Activated CD4-positive, alpha-beta T cell treated with anti-CD3 and anti-CD28 coated beads, Interleukin-2, Interleukin-6, amounts not matched to agents 100 ng/mL and 50 ng/mL, durations not matched to agents 16 hours and 8 hours (primary cell): Measurements from ENCODE around the gene RNPEPL1.

ENCODE experiments used
- DNase-seq: peaks from one replicate; pipeline ENCODE4 v3.0.0-alpha.2; 2020

Gene RNPEPL1

DNA sequence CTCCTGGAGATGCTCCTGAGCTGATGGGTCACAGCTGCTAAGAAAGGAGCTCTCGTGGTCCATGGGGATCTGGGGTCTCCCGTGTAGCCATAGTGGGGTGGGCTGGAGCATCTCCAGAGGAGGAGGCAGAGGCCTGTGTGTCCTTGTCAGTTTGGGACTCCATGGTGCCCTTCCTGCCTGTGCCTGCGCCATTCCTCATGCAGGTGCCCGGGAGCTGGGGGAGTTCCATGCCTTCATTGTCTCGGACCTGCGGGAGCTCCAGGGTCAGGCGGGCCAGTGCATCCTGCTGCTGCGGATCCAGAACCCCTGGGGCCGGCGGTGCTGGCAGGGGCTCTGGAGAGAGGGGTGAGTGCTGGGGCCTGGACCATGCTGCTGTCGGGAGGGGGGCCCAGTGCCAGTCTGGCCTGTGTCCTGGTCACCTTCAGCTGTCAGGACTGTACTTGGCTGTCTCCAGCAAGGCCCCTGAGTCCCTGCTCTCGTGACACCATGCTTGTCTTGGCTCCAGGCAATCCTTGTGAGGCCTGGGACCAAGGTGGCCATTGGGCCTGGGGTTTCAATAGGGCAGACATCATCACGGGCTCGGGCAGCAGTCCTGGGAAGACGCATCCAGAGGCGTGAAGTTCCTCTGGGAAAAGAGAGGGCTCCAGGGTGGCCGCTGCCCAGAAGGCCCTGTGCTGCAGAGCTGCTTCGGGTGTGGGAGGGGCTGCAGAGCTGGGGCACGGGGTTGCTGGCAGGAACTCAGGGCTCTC is 25.6 kb downstream of the RNPEPL1 start:
- DNase-seq: no peak

DNA sequence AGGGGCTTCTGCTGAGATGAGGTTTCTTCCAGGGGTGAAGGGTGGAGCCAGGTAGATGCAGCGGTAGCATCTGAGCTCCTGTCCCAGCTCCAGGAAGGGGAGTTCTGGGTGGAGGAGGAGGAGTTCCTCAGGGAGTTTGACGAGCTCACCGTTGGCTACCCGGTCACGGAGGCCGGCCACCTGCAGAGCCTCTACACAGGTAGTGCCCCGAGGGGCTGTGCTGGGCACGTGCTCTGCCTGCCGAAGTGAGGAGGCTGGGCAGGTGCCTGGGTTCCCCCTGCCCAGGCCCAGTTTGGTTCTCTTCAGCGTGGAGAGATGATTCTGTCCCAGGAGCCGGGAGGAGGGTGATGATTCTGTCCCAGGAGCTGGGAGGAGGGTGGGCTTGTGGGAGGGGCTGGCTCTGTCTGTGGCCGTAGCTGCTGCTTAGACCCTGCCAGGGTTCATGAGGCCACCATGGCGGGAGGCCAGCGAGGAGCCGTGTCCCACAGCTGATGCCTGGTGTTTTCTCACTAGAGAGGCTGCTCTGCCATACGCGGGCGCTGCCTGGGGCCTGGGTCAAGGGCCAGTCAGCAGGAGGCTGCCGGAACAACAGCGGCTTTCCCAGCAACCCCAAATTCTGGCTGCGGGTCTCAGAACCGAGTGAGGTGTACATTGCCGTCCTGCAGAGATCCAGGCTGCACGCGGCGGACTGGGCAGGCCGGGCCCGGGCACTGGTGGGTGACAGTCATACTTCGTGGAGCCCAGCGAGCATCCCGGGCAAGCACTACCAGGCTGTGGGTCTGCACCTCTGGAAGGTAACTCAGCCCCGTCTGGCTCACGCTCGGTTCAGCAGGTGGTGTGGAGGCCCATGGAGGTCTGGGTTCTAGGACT is 26.5 kb downstream of the RNPEPL1 start:
- no peak for DNase-seq

DNA sequence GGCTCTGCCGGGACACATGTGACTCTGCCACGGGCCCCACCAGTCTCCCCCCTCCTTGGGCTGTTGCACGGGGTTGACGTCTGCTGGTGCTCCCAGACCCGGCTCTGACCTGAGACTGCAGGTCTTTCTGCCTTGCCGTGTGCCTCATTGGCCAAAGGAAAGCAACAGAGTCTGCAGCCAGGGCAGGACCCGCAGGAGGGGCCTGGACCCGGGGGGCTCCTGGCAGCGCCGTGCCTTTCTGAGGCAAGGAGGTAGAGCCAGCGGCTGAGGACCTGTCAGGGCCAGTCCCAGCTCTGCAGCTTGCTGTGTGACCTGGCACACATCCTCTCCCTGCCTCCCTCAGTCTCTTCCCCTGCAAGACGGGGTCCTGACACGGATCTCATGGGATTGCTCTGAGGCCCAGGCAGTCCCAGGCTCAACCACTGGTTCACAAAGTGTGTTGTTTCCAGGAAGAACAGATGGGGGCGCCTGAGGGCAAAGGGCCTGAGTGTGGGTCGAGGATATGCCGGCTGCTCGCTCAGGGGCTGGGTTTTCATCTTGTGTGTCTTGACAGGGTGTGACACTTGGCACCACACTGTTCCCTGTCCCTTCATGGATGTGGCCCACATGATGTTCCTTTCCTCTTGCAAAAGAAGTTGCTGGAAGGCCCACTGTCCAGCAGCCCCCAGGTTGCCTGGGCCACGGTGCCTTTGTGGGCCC is 27.2 kb downstream of the RNPEPL1 start:
- peak; percentile 58 for DNase-seq

DNA sequence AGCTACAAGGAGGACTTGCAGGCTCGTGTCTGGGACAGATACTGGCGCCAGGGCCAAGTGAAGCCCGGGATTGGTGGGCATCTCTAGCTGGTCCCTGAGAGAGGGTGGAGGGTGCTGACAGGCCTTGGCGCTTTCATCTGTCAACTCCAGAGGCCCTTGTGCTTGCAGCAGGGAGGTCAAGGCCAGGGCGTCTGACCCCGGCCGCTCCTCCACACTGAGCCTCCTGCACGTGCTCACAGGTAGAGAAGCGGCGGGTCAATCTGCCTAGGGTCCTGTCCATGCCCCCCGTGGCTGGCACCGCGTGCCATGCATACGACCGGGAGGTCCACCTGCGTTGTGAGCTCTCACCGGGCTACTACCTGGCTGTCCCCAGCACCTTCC is 27.8 kb downstream of the RNPEPL1 start:
- no peak for DNase-seq

DNA sequence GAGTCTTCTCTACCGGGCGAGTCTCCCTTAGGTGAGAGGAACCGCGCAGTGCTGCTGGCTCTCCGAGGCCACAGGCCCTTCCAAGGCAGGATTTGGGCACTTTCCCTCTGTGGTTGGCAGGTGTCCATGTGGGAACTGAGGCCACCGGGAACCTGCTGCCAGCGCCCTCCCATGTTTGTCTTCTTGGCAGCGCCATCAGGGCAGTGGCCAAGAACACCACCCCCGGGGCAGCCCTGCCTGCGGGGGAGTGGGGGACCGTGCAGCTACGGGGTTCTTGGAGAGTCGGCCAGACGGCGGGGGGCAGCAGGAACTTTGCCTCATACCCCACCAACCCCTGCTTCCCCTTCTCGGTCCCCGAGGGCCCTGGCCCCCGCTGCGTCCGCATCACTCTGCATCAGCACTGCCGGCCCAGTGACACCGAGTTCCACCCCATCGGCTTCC is 28.2 kb downstream of the RNPEPL1 start:
- DNase-seq: no peak

DNA sequence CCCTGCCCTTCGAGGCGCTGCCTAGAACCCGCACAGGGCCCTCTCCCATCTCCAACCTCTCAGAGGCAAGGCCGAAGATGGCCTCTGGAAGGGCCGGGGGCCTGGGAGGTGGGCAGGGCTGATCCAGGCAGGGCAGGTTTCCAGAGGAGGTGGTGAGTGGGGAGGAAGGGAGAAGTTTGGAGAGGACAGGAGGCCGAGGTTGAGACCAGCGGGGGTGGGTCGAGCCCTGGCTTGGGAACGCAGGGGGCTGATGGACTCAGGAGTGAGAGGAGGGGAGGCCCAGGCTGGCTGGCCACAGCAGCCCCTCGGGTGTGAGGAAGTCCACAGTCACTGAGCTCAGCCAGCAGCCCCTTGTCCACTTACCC is 28.8 kb downstream of the RNPEPL1 start:
- no peak for DNase-seq

DNA sequence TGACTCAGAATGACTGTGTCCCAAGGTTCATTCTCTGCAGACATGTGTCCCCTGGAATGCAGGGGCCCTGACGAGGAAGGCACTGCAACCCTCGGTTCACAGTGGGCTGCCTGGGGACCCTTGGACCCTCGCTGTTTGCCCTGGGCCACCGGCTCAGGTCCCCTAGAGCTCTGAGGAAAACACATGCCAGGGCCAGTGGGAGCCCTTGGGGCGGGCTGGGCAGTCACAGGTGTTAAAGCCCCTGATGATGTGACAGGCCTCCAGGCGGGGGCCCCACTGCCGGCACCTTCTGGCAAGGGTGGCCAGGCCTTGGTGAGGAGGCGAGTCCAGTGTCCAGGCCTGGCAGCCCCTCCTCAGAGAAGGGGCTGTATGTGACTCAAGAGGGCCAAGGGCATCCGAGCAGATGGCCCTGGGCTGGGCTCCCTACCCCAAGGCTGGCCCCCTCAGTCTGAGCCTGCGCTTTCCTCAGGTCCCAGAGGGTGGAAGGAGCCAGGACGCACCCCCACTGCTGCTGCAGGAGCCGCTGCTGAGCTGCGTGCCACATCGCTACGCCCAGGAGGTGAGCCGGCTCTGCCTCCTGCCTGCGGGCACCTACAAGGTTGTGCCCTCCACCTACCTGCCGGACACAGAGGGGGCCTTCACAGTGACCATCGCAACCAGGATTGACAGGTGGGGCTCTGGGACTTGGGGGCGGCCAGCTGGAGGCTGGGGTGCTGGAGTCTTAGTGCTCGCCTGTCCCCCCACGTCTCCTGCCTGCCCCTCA is 29.3 kb downstream of the RNPEPL1 start:
- DNase-seq: no peak

DNA sequence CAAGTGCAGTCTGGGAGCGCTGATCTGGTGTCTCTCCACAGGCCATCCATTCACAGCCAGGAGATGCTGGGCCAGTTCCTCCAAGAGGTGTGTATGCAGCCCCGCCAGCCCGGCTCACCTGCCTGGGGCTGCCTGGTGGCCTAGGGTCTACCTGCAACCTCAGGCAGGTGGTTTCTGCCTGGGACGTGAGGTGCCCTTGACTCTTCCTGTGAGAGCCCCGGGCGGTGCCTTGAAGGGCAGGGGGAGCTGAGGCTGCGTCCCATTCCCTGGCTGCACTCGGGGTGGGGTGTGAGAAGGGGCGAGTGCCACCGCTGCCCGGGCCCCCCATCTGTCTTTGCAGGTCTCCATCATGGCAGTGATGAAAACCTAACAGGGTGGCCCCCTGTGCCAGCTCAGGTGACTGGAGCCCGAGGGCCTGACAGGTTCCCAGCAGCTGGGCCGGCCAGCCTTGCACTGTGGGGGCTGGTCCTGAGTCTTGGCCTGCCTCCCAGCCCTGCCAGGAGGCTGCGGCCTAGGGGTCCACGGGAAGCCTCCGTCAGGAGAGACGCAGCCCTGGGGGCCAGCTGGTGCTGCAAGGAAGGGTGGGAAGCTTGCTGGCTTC is 30.1 kb downstream of the RNPEPL1 start:
- no peak for DNase-seq

DNA sequence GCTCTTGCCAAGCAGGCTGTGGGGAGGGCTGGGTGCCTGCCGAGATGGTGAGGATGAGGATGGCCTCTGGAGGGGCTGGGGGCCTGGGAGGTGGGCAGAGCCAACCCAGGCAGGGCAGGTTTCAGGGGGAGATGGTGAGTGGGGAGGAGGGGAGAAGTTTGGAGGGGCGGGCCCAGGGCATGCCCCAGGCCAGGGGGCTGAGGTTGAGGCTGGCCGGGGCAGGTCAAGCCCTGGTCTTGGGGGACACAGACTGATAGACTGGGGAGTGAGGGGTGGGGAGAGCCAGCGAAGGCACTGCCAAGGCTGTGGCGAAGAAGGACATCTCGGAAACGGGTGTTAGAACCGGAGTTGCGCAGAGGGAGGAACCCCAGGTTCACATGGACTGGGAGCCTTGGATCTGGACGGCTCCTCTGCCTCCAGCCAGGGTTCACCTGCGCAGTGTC is 30.9 kb downstream of the RNPEPL1 start:
- no peak for DNase-seq

DNA sequence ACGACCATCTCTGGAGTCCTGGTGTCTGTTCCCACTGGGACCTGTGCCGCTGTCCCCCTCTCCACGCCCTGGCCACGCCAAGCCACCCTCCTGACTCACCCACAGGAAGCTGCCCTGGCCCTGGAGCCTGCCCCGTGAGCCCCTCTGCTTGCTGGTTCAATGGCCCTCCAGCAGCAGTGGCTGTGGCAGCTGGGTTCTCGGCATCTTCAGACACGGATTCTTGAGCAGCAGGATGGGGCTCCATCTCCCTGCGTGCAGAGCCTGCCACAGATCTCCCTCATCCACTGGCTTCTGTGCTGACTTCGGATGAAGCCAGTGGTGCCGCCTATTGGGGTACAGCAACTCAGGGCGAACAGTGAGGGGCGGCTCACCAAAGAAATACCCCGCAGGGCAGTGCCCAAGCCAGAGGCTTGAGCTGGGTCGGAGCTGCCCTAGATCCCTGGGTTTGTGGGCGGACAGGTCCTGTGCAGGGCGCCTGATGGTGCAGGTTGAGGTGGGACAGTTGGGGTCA is 32.2 kb downstream of the RNPEPL1 start:
- DNase-seq: no peak

DNA sequence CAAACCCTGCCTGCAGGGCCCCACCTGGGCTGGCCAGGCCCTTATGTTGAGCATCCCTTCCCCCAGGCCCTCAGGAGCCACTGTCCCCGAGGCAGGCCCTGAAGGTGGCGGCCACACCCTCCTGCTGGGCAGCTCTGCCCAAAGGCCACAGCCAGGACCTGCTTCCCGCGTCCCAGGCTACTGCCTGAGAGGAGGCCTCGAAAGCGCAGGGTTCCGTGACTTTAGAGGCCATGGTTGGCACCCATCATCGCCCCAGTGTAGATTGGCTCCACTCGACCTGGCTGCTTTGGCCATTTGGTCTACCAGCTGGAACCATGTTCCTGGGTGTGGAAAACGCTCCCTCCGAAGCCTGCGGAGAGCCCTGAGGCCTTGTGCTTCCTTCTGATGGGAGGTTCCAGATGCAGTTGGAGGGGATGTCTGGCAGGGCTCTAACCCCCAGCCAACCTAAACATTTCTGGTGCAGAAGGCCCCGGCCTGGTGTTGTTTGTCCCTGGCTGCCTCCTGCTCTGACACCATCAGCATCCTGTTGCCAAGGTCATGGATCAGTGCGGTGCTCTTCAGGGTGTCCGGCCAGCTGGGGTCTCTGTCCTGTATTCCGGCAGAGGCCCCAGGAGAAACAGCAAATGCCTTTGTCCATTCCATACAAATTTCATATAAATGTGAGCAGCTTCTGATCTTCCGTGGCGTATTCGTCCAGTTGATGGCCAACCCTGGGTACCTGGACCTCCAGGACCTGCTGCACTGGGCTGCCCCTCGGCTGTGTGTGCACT is 33.0 kb downstream of the RNPEPL1 start:
- DNase-seq: no peak

DNA sequence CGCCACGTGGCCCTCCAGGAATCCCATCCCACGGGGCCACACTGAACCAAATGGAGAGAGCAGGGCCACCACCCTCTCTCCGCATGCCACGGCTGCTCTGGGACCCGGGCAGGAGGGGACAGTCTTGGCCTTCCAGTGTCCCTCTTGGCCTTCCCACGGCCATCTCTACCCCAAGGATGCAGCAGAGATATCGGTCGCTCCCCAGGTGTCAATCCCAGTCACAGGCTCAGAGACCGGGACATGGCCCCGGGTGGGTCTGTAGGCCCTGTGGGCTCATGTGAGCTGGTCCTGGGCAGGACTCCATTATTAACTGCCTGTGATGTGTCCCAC is 33.5 kb downstream of the RNPEPL1 start:
- DNase-seq: no peak

DNA sequence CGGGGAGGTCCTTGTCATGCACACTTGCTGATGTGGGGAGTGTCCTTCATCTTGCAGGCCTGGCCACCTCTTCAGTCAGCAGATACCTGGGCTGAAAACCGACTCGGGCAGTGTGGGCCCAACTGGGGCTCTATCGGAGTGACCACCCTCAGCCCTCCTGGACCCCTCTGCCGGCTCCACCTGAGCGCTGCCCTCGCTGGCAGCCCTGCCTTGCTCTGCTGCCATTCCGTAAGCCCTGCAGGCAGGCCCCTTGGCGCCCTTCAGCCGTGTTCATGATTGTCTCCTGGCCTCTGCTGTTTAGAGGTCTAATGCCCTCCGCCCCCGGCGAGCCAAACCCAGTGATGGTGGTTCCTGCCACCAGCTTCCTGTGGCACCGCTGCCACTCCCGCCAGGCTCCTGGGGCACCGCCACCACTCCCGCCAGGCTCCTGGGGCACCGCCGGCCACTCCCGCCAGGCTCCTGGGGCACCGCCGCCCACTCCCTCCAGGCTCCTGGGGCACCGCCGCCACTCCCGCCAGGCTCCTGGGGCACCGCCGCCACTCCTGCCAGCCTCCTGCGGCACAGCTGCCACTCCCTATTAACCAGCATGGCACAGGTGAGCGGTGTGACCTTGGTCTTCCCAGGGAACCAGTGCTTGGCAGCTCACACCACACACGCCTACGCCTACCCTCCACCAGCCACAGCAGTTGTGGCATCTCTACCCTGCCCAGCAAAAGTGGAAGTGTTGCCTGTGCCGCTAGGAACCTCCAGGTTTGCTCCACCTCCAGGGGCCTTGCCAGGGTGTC is 34.2 kb downstream of the RNPEPL1 start:
- no peak for DNase-seq

DNA sequence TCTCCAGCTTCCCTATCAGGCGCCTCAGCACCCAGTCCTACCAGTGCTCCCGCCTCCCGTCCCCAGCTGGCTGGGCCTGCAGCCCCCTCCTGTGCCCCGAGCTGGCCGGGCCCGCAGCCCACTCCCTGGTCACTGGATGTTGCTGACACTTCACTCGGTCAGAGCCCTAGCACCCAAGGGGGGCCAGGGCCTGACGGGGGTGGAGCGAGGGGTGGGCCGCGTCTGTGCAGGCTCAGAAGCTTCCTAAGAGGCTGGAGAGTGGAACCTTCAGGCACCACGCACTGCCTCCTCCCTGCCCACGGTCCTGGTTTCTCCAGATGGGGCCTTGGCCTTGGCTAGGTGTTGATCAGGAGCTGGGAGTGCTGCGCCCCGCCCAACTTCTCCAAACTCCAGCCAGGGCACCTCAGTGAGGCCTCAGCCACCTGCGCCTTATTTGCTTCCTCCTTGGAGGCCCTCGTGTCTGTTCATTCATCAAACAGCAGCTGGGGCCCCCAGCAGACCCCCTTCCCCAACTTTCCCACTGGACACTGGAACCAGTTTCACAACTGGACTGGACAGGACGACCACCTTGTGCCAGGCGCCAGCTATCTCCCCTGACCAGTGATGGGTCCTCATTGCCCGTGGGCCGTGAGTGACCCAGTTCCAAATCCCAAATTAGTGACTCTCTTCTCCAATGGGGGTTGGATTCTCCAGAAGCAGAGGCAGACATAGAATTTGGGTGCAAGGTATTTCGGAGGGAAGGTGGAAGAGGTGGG is 35.0 kb downstream of the RNPEPL1 start:
- no peak for DNase-seq

DNA sequence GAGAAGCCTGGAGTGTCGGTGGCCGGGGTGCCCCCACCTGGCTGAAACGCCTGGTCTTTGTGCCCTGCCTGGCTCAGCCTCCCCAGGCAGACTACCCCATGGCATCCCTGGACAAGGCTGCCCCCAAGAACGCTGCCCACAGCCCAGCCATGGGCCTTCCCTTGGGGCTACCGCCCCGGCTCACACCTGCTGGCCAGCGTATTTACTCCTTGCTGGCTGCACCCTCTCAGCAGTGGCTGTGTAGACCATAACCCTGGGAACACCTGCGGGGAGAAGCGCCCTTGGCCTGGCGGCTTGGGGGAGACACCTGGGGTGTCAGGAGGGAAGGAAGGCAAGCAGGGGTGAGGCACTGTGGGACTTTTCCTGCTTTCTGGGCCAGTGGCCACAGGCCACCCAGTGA is 35.6 kb downstream of the RNPEPL1 start:
- no peak for DNase-seq

DNA sequence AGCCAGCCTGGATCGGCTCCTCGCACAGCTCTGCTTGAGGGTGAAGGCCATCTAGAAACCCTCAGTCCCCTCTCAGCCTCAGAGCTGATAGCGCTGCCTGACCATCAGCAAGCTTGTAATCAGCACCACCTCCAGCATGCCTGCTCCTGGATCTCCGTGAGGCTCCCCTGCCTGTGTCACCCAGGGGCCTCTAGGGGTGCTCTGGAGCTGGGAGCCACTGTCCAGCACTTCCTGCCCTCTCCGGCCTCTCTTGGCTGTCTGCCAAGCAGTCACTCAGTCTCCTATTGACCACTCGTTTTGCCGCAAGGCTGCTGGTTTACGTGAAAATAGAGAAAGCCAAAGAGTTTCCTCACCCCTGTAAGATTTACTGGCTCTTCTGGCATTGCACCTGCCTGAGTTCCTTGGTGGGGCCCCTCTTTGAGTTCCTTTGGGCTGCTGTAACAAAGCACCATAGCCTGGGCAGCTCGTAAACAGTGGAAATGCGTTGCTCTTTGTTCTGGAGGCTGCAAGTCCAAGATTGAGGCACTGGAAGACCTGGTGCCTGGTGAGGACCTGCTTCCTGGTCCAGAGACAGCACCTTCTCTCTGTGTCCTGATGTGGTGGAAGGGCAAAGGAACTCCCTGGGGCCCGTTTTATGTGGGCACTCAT is 36.1 kb downstream of the RNPEPL1 start:
- DNase-seq: peak; percentile 10

DNA sequence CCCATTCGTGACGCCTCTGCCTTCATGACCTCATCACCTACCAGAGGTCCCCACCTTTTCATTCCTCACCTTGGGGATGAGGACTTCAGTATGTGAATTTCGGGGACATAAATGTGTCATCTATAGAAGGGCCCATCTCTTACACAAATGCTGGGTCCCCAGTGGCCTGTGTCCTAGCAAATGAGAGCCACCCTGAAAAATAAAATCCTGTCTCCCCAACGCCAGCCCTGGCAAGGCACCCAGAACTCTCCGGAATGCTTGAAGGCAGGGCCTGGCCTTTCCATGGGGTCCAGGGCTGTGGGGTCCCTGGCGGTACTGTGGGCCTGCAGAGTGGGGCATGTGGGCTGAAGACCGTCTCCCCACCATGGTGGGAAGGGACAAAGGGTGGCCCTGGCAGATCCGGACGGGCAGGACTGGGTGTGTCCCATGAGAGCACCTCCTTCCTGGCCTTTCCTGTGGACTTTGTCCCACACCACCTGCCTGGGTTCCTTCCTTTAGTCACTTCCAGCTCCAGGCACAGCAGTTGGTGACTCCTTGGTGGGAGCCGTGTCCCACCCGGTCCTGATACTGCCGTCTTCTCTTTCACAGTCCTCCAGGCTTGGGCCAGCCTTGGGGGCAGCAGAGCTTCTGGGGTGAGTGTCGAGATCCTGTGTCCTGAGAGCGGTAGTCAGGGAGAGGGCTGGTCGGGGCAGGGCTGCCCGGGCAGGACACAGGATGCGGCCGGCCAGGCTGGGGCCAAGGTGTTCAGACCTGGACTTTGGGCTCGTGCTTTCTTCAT is 36.8 kb downstream of the RNPEPL1 start:
- DNase-seq: no peak
